Measurements from ENCODE around the gene FMN1. TPM values are rescaled to one million over a fixed set of nuclear protein-coding genes. Genes with fewer than 3 reads are reported as not detected.

The FMN1 gene
- total and polyA plus RNA-seq, 2 of the 8 experiments (the other 6 are each of a cell fraction or from before 2014, with no cell fraction given), result 0.27 to 3.7 TPM

DNA sequence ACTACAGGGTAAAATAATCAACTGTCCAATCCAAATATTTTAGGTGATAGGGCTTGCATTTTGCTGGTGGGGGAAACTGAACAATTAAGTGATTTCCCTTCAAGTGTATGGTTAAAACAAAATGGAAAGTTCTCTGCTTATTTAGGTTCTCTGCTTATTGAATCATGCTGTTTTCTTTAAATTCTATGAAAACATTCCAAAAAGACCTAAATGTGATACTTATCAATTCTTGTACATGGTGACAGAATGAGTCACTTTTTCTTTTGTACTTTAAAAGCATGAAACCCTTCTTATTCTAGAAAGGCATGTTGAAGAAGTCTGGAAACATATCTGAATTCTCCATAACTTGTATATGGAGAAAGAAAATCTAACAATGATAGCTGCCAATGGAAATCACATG is 192.6 kb downstream of the FMN1 start:
- no peaks in the 10 kb centered on the region for H3K79me2 ChIP-seq (ENCODE audit: control insufficient read depth in 1 of 2, insufficient read depth in 2 of 2, low read length in 2 of 2)
- TF ChIP-seq, protein P1, sequence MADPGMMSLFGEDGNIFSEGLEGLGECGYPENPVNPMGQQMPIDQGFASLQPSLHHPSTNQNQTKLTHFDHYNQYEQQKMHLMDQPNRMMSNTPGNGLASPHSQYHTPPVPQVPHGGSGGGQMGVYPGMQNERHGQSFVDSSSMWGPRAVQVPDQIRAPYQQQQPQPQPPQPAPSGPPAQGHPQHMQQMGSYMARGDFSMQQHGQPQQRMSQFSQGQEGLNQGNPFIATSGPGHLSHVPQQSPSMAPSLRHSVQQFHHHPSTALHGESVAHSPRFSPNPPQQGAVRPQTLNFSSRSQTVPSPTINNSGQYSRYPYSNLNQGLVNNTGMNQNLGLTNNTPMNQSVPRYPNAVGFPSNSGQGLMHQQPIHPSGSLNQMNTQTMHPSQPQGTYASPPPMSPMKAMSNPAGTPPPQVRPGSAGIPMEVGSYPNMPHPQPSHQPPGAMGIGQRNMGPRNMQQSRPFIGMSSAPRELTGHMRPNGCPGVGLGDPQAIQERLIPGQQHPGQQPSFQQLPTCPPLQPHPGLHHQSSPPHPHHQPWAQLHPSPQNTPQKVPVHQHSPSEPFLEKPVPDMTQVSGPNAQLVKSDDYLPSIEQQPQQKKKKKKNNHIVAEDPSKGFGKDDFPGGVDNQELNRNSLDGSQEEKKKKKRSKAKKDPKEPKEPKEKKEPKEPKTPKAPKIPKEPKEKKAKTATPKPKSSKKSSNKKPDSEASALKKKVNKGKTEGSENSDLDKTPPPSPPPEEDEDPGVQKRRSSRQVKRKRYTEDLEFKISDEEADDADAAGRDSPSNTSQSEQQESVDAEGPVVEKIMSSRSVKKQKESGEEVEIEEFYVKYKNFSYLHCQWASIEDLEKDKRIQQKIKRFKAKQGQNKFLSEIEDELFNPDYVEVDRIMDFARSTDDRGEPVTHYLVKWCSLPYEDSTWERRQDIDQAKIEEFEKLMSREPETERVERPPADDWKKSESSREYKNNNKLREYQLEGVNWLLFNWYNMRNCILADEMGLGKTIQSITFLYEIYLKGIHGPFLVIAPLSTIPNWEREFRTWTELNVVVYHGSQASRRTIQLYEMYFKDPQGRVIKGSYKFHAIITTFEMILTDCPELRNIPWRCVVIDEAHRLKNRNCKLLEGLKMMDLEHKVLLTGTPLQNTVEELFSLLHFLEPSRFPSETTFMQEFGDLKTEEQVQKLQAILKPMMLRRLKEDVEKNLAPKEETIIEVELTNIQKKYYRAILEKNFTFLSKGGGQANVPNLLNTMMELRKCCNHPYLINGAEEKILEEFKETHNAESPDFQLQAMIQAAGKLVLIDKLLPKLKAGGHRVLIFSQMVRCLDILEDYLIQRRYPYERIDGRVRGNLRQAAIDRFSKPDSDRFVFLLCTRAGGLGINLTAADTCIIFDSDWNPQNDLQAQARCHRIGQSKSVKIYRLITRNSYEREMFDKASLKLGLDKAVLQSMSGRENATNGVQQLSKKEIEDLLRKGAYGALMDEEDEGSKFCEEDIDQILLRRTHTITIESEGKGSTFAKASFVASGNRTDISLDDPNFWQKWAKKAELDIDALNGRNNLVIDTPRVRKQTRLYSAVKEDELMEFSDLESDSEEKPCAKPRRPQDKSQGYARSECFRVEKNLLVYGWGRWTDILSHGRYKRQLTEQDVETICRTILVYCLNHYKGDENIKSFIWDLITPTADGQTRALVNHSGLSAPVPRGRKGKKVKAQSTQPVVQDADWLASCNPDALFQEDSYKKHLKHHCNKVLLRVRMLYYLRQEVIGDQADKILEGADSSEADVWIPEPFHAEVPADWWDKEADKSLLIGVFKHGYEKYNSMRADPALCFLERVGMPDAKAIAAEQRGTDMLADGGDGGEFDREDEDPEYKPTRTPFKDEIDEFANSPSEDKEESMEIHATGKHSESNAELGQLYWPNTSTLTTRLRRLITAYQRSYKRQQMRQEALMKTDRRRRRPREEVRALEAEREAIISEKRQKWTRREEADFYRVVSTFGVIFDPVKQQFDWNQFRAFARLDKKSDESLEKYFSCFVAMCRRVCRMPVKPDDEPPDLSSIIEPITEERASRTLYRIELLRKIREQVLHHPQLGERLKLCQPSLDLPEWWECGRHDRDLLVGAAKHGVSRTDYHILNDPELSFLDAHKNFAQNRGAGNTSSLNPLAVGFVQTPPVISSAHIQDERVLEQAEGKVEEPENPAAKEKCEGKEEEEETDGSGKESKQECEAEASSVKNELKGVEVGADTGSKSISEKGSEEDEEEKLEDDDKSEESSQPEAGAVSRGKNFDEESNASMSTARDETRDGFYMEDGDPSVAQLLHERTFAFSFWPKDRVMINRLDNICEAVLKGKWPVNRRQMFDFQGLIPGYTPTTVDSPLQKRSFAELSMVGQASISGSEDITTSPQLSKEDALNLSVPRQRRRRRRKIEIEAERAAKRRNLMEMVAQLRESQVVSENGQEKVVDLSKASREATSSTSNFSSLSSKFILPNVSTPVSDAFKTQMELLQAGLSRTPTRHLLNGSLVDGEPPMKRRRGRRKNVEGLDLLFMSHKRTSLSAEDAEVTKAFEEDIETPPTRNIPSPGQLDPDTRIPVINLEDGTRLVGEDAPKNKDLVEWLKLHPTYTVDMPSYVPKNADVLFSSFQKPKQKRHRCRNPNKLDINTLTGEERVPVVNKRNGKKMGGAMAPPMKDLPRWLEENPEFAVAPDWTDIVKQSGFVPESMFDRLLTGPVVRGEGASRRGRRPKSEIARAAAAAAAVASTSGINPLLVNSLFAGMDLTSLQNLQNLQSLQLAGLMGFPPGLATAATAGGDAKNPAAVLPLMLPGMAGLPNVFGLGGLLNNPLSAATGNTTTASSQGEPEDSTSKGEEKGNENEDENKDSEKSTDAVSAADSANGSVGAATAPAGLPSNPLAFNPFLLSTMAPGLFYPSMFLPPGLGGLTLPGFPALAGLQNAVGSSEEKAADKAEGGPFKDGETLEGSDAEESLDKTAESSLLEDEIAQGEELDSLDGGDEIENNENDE (IDR thresholded peaks at IDR 0.05; ENCODE audit: insufficient replicate concordance, low read length), result no peak

More for the DNA sequence above, 192.6 kb downstream of the FMN1 start:
- no peaks in the 10 kb centered on the region for H3K27me3 ChIP-seq (replicated peaks in 1 of 4; ENCODE audit: control insufficient read depth in 3 of 4, extremely low read depth in 1 of 4, insufficient read depth in 3 of 4, low read length in 3 of 4)
- no peak overlapping the region for H4K5ac ChIP-seq (ENCODE audit: insufficient read length, low read depth, low read length)
- no peak overlapping the region for H2BK120ac ChIP-seq (replicated peaks; ENCODE audit: low read depth, low read length)
- no peaks in the 10 kb centered on the region for H3K79me1 ChIP-seq (ENCODE audit: low read depth, low read length)
- H2BK20ac ChIP-seq (ENCODE audit: low read length), result no peak overlapping the region
- H4K91ac ChIP-seq (replicated peaks; ENCODE audit: insufficient read length, low read length), result no peak overlapping the region
- no peaks in the 10 kb centered on the region for H3K36me3 ChIP-seq (ENCODE audit: control insufficient read depth in 2 of 4, insufficient read depth in 4 of 4, low read length in 3 of 4)
- no peak for DNase-seq (ENCODE audit: low read depth in 1 of 2, low spot score in 2 of 2)
- no peak overlapping the region for H3K9ac ChIP-seq (replicated peaks in 1 of 4; ENCODE audit: extremely low read depth in 1 of 4, low read depth in 3 of 4, low read length in 3 of 4)
- CTCF ChIA-PET (ENCODE audit: partially characterized antibody), result interaction anchor here (0.9 to 2.3 kb wide), 4 partner anchors 8 to 144 kb away, joined by 3 to 9 read pairs (median 4); no protein-coding TSS in a partner anchor
- H2AFZ ChIP-seq (ENCODE audit: low read length), result no peak overlapping the region
- no peak overlapping the region for H3K4me3 ChIP-seq (ENCODE audit: extremely low read depth in 1 of 4, insufficient read depth in 2 of 4, low read depth in 3 of 4, low read length in 4 of 4)
- no peak overlapping the region for H2AK5ac ChIP-seq (ENCODE audit: low read depth, low read length)
- no peaks in the 10 kb centered on the region for H3K23me2 ChIP-seq (ENCODE audit: low read depth, low read length)
- no peaks in the 10 kb centered on the region for H4K20me1 ChIP-seq (replicated peaks in 1 of 2; ENCODE audit: control insufficient read depth in 1 of 2, insufficient read depth in 2 of 2, low read length in 2 of 2)
- no peak overlapping the region for H3K27ac ChIP-seq (ENCODE audit: low read depth, low read length)
- no peak overlapping the region for H3K4ac ChIP-seq (replicated peaks; ENCODE audit: insufficient read length, low read depth, low read length)
- H2BK5ac ChIP-seq (ENCODE audit: low read depth, low read length), result no peak overlapping the region
- no peak overlapping the region for H3K23ac ChIP-seq (ENCODE audit: insufficient read length)
- no peak overlapping the region for H2BK12ac ChIP-seq (ENCODE audit: low read depth, low read length)
- POLR2A ChIA-PET (ENCODE audit: partially characterized antibody), result no interaction called here
- no peaks in the 10 kb centered on the region for H3K4me1 ChIP-seq (replicated peaks in 1 of 4; ENCODE audit: control insufficient read depth in 3 of 4, insufficient read depth in 4 of 4, low read length in 3 of 4)
- H4K8ac ChIP-seq (ENCODE audit: extremely low read depth, insufficient read depth, low read length), result no peak overlapping the region
- H3K4me2 ChIP-seq (ENCODE audit: insufficient read depth in 1 of 2, low read depth in 2 of 2, low read length in 2 of 2), result no peak overlapping the region
- no peak for FAIRE-seq
- H3K18ac ChIP-seq (ENCODE audit: extremely low read depth, low read length), result no peak overlapping the region
- H3K9me3 ChIP-seq (ENCODE audit: insufficient read depth in 2 of 2, low read depth in 1 of 2, low read length in 1 of 2), result no peaks in the 10 kb centered on the region
- no peak overlapping the region for H3K56ac ChIP-seq (replicated peaks; ENCODE audit: insufficient read length, low read depth, low read length)
- no peak overlapping the region for H2BK15ac ChIP-seq (ENCODE audit: low read length)
- no peak overlapping the region for H3K14ac ChIP-seq (ENCODE audit: insufficient read length)
